Measurements from ENCODE around the gene DOCK4.

- TF ChIP-seq CTCF (IDR thresholded peaks at IDR 0.05; ENCODE audit: insufficient read depth, low read length, poor library complexity, severe bottlenecking), result no peak
- no peak for TF ChIP-seq EZH2phosphoT487 (conservative IDR thresholded peaks at IDR 0.05; ENCODE audit: low read length)
These were observed 347.9 kb downstream of the DOCK4 start for GRCh38 chr7:111858331-111858730.
